AG04450 (cell line): Measurements from ENCODE around the gene MBNL1. TPM values are rescaled to one million over a fixed set of nuclear protein-coding genes. Genes with fewer than 3 reads are reported as not detected.

Experiments used
- CTCF ChIA-PET: fragments of 300-600, 350-600 bp; formaldehyde crosslinking; extraction: SDS; loops from one replicate; lab custom pipeline; 2022; ENCODE audit warnings: antibody characterized with exemption, inconsistent platforms; lab: Charles Lee
- POLR2A ChIA-PET: fragments of 350-600 bp; formaldehyde crosslinking; extraction: SDS; loops from one replicate; lab custom pipeline; 2021; ENCODE audit warnings: antibody characterized with exemption, inconsistent platforms; lab: Yijun Ruan, JAX
- DNase-seq: peaks from one replicate; pipeline ENCODE4 v3.0.0-alpha.2; 2011; ENCODE audit warnings: low read depth, low spot score
- H3K27ac ChIP-seq: one replicate; pipeline ENCODE4 v1.5.1; 2012; ENCODE audit warnings: low read depth, low read length, control low read depth
- H3K27me3 ChIP-seq: one replicate; pipeline ENCODE4 v1.6.0; 2012; ENCODE audit warnings: low read length; ENCODE audit not compliant: control insufficient read depth, insufficient read depth
- H3K4me3 ChIP-seq: 2 replicates; pipeline ENCODE4 v1.5.1; 2011; ENCODE audit warnings: mild to moderate bottlenecking, low read depth, low read length, control low read depth
- H3K9me3 ChIP-seq: 2 replicates; pipeline ENCODE4 v1.5.1; 2012; ENCODE audit warnings: low read length; ENCODE audit not compliant: control insufficient read depth, insufficient read depth
- CTCF ChIP-seq: IDR thresholded peaks from 2 replicates; pipeline ENCODE4 v1.5.1; 2011; ENCODE audit warnings: low read depth, low read length, control low read depth, inconsistent platforms
- polyA minus RNA-seq: library from RNA; depleted of rRNA, polyadenylated mRNA; stranded (reverse); fragments of >200 nt; gene quantifications from 2 replicates; pipeline ENCODE4 v1.2.3, GENCODE V29; 2011; rRNA and poly(A)+ RNA removed
- polyA plus RNA-seq: library from polyadenylated mRNA; depleted of rRNA; stranded (reverse); fragments of >200 nt; gene quantifications from 2 replicates; pipeline ENCODE4 v1.2.3, GENCODE V29; 2011; rRNA removed

MBNL1 gene
- polyA plus RNA-seq (92.1 and 95.5 TPM in 2 replicates), polyA minus RNA-seq (295 and 329 TPM in 2 replicates)

- no peaks in the 10 kb centered on the region for H3K9me3 ChIP-seq
- CTCF ChIA-PET, result interaction anchor here (1.1 to 1.6 kb wide), 3 partner anchors 175 to 242 kb away, joined by 3 to 6 read pairs (median 4); no protein-coding TSS in a partner anchor
- H3K27ac ChIP-seq, result peak within 1 kb of the TSS; percentile 97
- peak; percentile 27 for DNase-seq
- no peak for TF ChIP-seq CTCF
- H3K27me3 ChIP-seq, result no peaks in the 10 kb centered on the region
- POLR2A ChIA-PET, result interaction anchor here (0.6 to 3.2 kb wide), 11 partner anchors 29 to 1505 kb away, joined by 3 to 27 read pairs (median 4); no protein-coding TSS in a partner anchor
- peak within 1 kb of the TSS; percentile 76 for H3K4me3 ChIP-seq
Measured at GRCh38 chr3:152268555-152269055, at the start of gene MBNL1. Gene MBNL1 (plus strand): TSS chr3:152268929. CDS start chr3:152300194, 31,265 bp downstream.

- ChIA-PET POLR2A (no interaction called here), CTCF (interaction anchor here (0.5 kb wide), 1 partner anchor 93 kb away, joined by 3 read pairs; no protein-coding TSS in a partner anchor)
- TF ChIP-seq CTCF, result no peak
- Histone ChIP-seq H3K27me3 (no peaks in the 10 kb centered on the region), H3K9me3 (peaks cover 8% of the 10 kb centered on the region; the same call in 1 of the 2 replicates), H3K4me3 (no peak overlapping the region), H3K27ac (no peak overlapping the region)
- no peak for DNase-seq
Measured at GRCh38 chr3:152219216-152219615, 49.5 kb upstream of the MBNL1 start.

- CTCF ChIA-PET, result interaction anchor here (0.5 kb wide), 1 partner anchor 93 kb away, joined by 3 read pairs; no protein-coding TSS in a partner anchor
- Histone ChIP-seq H3K9me3 (peaks cover 8% of the 10 kb centered on the region; the same call in 1 of the 2 replicates), H3K27me3 (no peaks in the 10 kb centered on the region), H3K27ac (no peak overlapping the region), H3K4me3 (no peak overlapping the region)
- TF ChIP-seq CTCF, result no peak
- POLR2A ChIA-PET, result no interaction called here
- DNase-seq, result no peak
Measured at GRCh38 chr3:152219769-152220255, 48.9 kb upstream of the MBNL1 start.

- Histone ChIP-seq H3K27ac (no peak overlapping the region), H3K27me3 (no peaks in the 10 kb centered on the region), H3K4me3 (no peak overlapping the region), H3K9me3 (peaks cover 3% of the 10 kb centered on the region; the same call in 1 of the 2 replicates)
- ChIA-PET POLR2A (no interaction called here), CTCF (no interaction called here)
- peak; percentile 8 for DNase-seq
- TF ChIP-seq CTCF, result no peak
Measured at GRCh38 chr3:152222327-152222726, 46.4 kb upstream of the MBNL1 start.

GRCh38 chr3:152225201-152225600 lies 43.5 kb upstream of the MBNL1 start:
- Histone ChIP-seq H3K9me3 (no peaks in the 10 kb centered on the region), H3K27ac (no peak overlapping the region), H3K4me3 (no peak overlapping the region), H3K27me3 (no peaks in the 10 kb centered on the region)
- CTCF ChIA-PET, result no interaction called here
- TF ChIP-seq CTCF, result no peak
- peak; percentile 23 for DNase-seq
- POLR2A ChIA-PET, result no interaction called here
